ENCODE measurements around the gene IMMP2L. TPM values are rescaled to one million over a fixed set of nuclear protein-coding genes. Genes with fewer than 3 reads are reported as not detected.

The IMMP2L gene
- total RNA-seq, 4 donors from 2014 or later: 19.0 to 37.2 (median 21.3) TPM

DNA sequence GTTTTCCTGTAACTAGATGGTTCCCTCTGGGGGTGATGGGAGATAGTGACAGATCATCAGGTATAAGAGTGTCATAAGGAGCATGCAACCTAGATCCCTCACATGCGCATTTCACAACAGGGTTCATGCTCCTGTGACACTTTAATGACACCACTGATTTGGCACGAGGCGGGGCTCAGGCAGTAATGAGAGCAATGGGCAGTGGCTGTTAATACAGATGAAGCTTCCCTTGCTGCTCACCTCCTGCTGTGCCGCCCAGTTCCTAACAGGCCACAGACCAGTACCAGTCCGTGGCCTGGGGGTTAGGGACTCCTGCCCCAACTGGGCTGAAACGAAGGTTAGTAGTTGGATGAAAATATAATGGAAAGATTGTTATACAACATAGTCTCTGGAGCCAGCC is 673.0 kb downstream of the IMMP2L start:
- TF ChIP-seq, protein P1, sequence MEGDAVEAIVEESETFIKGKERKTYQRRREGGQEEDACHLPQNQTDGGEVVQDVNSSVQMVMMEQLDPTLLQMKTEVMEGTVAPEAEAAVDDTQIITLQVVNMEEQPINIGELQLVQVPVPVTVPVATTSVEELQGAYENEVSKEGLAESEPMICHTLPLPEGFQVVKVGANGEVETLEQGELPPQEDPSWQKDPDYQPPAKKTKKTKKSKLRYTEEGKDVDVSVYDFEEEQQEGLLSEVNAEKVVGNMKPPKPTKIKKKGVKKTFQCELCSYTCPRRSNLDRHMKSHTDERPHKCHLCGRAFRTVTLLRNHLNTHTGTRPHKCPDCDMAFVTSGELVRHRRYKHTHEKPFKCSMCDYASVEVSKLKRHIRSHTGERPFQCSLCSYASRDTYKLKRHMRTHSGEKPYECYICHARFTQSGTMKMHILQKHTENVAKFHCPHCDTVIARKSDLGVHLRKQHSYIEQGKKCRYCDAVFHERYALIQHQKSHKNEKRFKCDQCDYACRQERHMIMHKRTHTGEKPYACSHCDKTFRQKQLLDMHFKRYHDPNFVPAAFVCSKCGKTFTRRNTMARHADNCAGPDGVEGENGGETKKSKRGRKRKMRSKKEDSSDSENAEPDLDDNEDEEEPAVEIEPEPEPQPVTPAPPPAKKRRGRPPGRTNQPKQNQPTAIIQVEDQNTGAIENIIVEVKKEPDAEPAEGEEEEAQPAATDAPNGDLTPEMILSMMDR (IDR thresholded peaks at IDR 0.05; ENCODE audit: low read depth): no peak

DNA sequence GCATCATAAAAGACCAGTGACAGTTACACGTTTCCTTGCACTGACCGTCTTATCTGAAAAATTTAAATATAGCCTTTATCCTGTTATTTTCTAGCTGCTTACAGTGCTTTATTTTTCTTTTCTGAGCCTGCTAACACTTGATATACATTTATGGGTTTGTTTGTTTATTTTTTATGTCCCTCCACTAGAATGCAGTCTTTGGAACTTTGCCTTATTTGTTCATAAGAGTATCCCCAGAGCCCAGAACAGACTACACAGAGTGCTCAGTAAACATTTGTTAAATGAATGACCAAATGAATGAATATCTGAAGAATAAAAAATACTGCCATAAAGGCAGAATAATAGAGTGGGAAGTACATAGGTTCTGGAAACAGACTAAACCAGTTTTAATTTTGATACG is 673.7 kb downstream of the IMMP2L start:
- TF ChIP-seq, protein P1 (IDR thresholded peaks at IDR 0.05; ENCODE audit: low read depth): no peak

DNA sequence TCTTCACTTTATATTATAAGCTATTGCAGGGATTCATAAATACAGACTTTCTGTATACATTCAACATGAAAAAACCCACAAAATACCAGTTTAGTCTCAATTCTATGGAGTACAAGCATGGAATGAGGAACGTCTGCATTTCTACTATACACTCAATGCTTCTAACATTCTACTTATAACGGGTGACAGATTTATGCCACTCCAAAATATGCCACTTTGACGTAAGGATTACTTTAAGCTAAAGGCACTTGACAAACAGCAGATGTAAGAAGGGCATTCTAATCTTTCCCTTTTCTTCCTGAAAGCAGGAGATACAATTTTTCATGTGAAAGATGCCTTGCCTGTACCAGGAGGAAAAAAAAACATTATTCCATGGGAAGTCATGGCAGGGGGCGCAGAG is 676.8 kb downstream of the IMMP2L start:
- TF ChIP-seq, protein P1 (IDR thresholded peaks at IDR 0.05; ENCODE audit: low read depth): no peak

DNA sequence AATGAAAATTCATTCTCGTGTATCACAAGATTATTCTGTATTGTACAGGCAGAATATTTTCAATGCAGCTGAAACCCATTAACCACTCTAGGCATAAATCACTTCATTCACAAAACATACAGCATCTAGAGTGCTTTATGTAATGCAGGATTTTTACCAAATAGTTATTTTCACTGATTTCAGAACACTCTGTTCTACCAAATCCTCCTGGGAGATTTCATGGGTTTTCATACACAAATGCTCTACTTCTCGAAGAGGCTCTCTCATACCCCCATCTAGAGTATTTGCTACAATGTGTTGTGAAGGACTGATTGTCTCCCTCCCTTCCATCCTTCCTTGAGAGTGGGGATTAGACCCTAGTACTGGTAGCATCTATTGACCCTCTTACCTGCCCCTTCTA is 680.6 kb downstream of the IMMP2L start:
- TF ChIP-seq, protein P1 (IDR thresholded peaks at IDR 0.05; ENCODE audit: low read depth): no peak

DNA sequence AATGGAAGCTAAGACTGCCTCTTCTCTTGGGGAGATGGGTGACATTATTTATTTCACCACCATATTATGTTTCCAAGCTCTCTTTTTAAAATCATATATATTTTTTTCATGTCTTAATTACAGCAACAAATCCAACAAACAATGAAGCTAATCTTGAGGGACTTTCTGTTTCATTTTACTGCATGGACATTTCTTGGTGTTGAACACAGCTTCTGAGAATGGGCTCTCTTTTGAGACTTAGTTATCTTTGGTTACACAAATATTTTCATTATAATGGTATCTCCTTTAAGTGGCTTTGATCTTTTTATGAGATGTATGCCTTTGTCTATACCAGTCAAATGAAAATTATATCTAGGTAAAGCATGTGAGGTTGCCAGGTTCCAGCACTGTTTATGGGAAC is 681.3 kb downstream of the IMMP2L start:
- TF ChIP-seq, protein P1 (IDR thresholded peaks at IDR 0.05; ENCODE audit: low read depth): no peak

DNA sequence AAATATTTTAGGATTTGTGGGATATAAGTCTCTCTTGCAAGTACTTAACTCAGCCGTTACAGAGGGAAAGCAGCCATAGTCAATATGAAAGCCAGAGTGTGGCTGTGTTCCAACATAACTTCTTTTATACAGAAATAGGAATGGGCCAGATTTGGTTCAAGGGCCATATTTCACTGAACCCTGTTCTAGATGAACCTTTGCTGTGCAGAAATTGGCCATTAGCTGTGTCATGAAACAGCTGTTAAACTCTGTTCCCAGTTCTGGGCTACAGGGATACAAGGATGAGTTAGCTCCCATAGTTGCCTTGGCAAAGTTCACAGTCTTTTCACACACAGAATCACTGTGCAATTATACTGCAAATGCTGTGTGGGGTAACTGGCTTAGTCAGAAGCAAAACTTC is 685.3 kb downstream of the IMMP2L start:
- TF ChIP-seq, protein P1 (IDR thresholded peaks at IDR 0.05; ENCODE audit: low read depth): no peak

DNA sequence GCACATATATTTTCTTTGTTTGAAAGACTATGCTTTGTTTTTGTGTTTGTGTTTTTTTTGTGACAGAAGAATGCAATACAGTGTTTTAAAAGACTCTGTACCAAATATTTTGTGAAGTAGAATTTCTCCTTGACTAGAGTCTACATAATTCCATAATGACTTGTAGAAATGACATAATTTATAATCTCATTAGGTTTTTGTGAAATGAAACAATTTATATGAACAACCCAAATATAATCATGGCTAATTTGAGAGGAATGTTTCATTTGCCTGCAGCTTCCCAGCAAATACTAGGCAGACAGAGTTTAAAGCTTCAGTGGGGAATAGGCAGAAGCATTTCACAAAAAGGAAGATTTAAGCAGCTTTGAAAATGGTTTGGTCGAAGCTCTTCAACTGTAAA is 686.9 kb downstream of the IMMP2L start:
- TF ChIP-seq, protein P1 (IDR thresholded peaks at IDR 0.05; ENCODE audit: low read depth): no peak

Measured in subcutaneous adipose tissue (tissue), 4 donors.